Measurements from ENCODE around the gene PTPN1. TPM values are rescaled to one million over a fixed set of nuclear protein-coding genes. Genes with fewer than 3 reads are reported as not detected.

Gene PTPN1
- total and polyA plus RNA-seq, 2 of the 13 experiments (the other 11 are each of a cell fraction or from before 2014, with no cell fraction given): 17.7 to 37.2 TPM

GRCh38 chr20:50625986-50626677, 115.9 kb downstream of the PTPN1 start (continued):
- no peak for TF ChIP-seq AKNA (CRISPR knock-in tag; IDR thresholded peaks at IDR 0.05; ENCODE audit: borderline replicate concordance)
- TF ChIP-seq ZNF17 (CRISPR knock-in tag; IDR thresholded peaks at IDR 0.05): no peak
- TF ChIP-seq ZNF782 (CRISPR knock-in tag; IDR thresholded peaks at IDR 0.05; ENCODE audit: borderline replicate concordance): 0 out of 2 replicates have a peak, but pooled peaks have one; percentile 5
- TF ChIP-seq NFIB (CRISPR knock-in tag; IDR thresholded peaks at IDR 0.05; ENCODE audit: borderline replicate concordance): no peak
- no peak for TF ChIP-seq ZNF205 (CRISPR knock-in tag; IDR thresholded peaks at IDR 0.05)
- TF ChIP-seq SOX13 (IDR thresholded peaks at IDR 0.05): no peak
- TF ChIP-seq SOX13 (CRISPR knock-in tag; conservative IDR thresholded peaks at IDR 0.05 in 1 of 2, IDR thresholded peaks at IDR 0.05 in 1 of 2): 0 out of 4 replicates have a peak, but pooled peaks of 1 of the 2 experiments have one; percentile 25
- peak; percentile 42 for TF ChIP-seq ISL2 (CRISPR knock-in tag; IDR thresholded peaks at IDR 0.05)
- TF ChIP-seq XRCC5 (optimal IDR thresholded peaks at IDR 0.05; ENCODE audit: low read length): peak; percentile 87
- TF ChIP-seq ELF3 (CRISPR knock-in tag; IDR thresholded peaks at IDR 0.05): peak; percentile 90
- no peak for TF ChIP-seq ISX (CRISPR knock-in tag; conservative IDR thresholded peaks at IDR 0.05)
- TF ChIP-seq FIP1L1 (IDR thresholded peaks at IDR 0.05; ENCODE audit: borderline replicate concordance, insufficient read depth, low read depth, low read length): no peak
- TF ChIP-seq KDM1A (CRISPR knock-in tag; IDR thresholded peaks at IDR 0.05): 0 out of 2 replicates have a peak, but pooled peaks have one; percentile 30
- no peak for TF ChIP-seq TOE1 (CRISPR knock-in tag; IDR thresholded peaks at IDR 0.05)
- TF ChIP-seq, protein P1, sequence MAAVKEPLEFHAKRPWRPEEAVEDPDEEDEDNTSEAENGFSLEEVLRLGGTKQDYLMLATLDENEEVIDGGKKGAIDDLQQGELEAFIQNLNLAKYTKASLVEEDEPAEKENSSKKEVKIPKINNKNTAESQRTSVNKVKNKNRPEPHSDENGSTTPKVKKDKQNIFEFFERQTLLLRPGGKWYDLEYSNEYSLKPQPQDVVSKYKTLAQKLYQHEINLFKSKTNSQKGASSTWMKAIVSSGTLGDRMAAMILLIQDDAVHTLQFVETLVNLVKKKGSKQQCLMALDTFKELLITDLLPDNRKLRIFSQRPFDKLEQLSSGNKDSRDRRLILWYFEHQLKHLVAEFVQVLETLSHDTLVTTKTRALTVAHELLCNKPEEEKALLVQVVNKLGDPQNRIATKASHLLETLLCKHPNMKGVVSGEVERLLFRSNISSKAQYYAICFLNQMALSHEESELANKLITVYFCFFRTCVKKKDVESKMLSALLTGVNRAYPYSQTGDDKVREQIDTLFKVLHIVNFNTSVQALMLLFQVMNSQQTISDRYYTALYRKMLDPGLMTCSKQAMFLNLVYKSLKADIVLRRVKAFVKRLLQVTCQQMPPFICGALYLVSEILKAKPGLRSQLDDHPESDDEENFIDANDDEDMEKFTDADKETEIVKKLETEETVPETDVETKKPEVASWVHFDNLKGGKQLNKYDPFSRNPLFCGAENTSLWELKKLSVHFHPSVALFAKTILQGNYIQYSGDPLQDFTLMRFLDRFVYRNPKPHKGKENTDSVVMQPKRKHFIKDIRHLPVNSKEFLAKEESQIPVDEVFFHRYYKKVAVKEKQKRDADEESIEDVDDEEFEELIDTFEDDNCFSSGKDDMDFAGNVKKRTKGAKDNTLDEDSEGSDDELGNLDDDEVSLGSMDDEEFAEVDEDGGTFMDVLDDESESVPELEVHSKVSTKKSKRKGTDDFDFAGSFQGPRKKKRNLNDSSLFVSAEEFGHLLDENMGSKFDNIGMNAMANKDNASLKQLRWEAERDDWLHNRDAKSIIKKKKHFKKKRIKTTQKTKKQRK (IDR thresholded peaks at IDR 0.05; ENCODE audit: low read length): no peak
- no peak for TF ChIP-seq ZFP36L2 (CRISPR knock-in tag; IDR thresholded peaks at IDR 0.05)
- TF ChIP-seq, protein P2, sequence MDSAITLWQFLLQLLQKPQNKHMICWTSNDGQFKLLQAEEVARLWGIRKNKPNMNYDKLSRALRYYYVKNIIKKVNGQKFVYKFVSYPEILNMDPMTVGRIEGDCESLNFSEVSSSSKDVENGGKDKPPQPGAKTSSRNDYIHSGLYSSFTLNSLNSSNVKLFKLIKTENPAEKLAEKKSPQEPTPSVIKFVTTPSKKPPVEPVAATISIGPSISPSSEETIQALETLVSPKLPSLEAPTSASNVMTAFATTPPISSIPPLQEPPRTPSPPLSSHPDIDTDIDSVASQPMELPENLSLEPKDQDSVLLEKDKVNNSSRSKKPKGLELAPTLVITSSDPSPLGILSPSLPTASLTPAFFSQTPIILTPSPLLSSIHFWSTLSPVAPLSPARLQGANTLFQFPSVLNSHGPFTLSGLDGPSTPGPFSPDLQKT (CRISPR knock-in tag; IDR thresholded peaks at IDR 0.05; ENCODE audit: borderline replicate concordance): no peak
- no peak for TF ChIP-seq FOSL1 (CRISPR knock-in tag; IDR thresholded peaks at IDR 0.05; ENCODE audit: borderline replicate concordance)
- no peak for TF ChIP-seq ZNF563 (CRISPR knock-in tag; IDR thresholded peaks at IDR 0.05)
- no peak for TF ChIP-seq DMAP1 (CRISPR knock-in tag; IDR thresholded peaks at IDR 0.05)
- no peak for TF ChIP-seq TBL1XR1 (IDR thresholded peaks at IDR 0.05; ENCODE audit: borderline replicate concordance, low read length, partially characterized antibody)
- peak; percentile 16; the same call in 1 of the 2 replicates for TF ChIP-seq HOXA3 (CRISPR knock-in tag; IDR thresholded peaks at IDR 0.05)
